NCI-H345 (cell line): Measurements from ENCODE around the gene ZNF808.
"Not testable (repeated sequence)": the region's sequence is repeated elsewhere in the genome, so short reads cannot be mapped to it uniquely, and the experiment has no call there.

ENCODE experiments used
- DNase-seq: peaks from one replicate; lab custom pipeline; 2025; lab: John Stamatoyannopoulos, UW

ZNF808 gene

GRCh38 chr19:52527134-52527955 lies at the start of gene ZNF808:
Gene ZNF808 (plus strand): TSS chr19:52527668. CDS start chr19:52543285, 15,617 bp downstream.
- DNase-seq: peak; percentile 84

GRCh38 chr19:52484111-52484743 lies 43.2 kb upstream of the ZNF808 start:
- DNase-seq: not testable (repeated sequence)

GRCh38 chr19:52485064-52485463 lies 42.4 kb upstream of the ZNF808 start:
- not testable (repeated sequence) for DNase-seq

- not testable (repeated sequence) for DNase-seq
Observed at GRCh38 chr19:52485561-52486240, 41.8 kb upstream of the ZNF808 start.

- peak; percentile 0 for DNase-seq
Observed at GRCh38 chr19:52492201-52492993, 35.1 kb upstream of the ZNF808 start.

GRCh38 chr19:52492994-52493470 lies 34.4 kb upstream of the ZNF808 start:
- no peak for DNase-seq

GRCh38 chr19:52494518-52494917 lies 33.0 kb upstream of the ZNF808 start:
- no peak for DNase-seq

GRCh38 chr19:52498571-52498970 lies 28.9 kb upstream of the ZNF808 start:
- no peak for DNase-seq

GRCh38 chr19:52500474-52500873 lies 27.0 kb upstream of the ZNF808 start:
- DNase-seq: not testable (repeated sequence)

- not testable (repeated sequence) for DNase-seq
Observed at GRCh38 chr19:52500991-52501390, 26.5 kb upstream of the ZNF808 start.

GRCh38 chr19:52507266-52507665 lies 20.2 kb upstream of the ZNF808 start:
- no peak for DNase-seq

GRCh38 chr19:52516191-52516590 lies 11.3 kb upstream of the ZNF808 start:
- DNase-seq: no peak

GRCh38 chr19:52518646-52519045 lies 8.8 kb upstream of the ZNF808 start:
- no peak for DNase-seq

- DNase-seq: not testable (repeated sequence)
Observed at GRCh38 chr19:52519175-52519574, 8.3 kb upstream of the ZNF808 start.

GRCh38 chr19:52520013-52520412 lies 7.5 kb upstream of the ZNF808 start:
- no peak for DNase-seq

- no peak for DNase-seq
Observed at GRCh38 chr19:52522551-52522950, 4.9 kb upstream of the ZNF808 start.

- no peak for DNase-seq
Observed at GRCh38 chr19:52524086-52524485, 3.4 kb upstream of the ZNF808 start.

GRCh38 chr19:52527956-52528351 lies 486 bp downstream of the ZNF808 start:
- DNase-seq: no peak

- DNase-seq: no peak
Observed at GRCh38 chr19:52532480-52532879, 5.0 kb downstream of the ZNF808 start.

GRCh38 chr19:52533901-52534300 lies 6.4 kb downstream of the ZNF808 start:
- no peak for DNase-seq

- not testable (repeated sequence) for DNase-seq
Observed at GRCh38 chr19:52535385-52535770, 7.9 kb downstream of the ZNF808 start.
